MCF 10A (cell line): ENCODE measurements around the gene GTF2E1. TPM values are rescaled to one million over a fixed set of nuclear protein-coding genes. Genes with fewer than 3 reads are reported as not detected.
"Not testable (repeated sequence)": the region's sequence is repeated elsewhere in the genome, so short reads cannot be mapped to it uniquely, and the experiment has no call there.

Source experiments
- BruUV-seq: library from RNA; stranded (reverse); fragments of 400-500 nt; replicated peaks from 2 replicates; lab custom pipeline; 2021; lab: Mats Ljungman, UMichigan
- CTCF ChIA-PET: fragments of 300-600 bp; sonication (Branson Sonifier 250); formaldehyde crosslinking; extraction: SDS; loops from one replicate; lab custom pipeline; 2021; ENCODE audit warnings: antibody characterized with exemption, inconsistent platforms; lab: Yijun Ruan, JAX
- POLR2A ChIA-PET: fragments of 300-600, 350-650 bp; sonication (Branson Sonifier 250); formaldehyde crosslinking; extraction: SDS; loops from one replicate; lab custom pipeline; 2020; ENCODE audit warnings: antibody characterized with exemption, inconsistent platforms; lab: Yijun Ruan, JAX
- DNase-seq: peaks from one replicate; pipeline ENCODE4 v3.0.0-alpha.2; 2018; ENCODE audit not compliant: unreplicated experiment
- H3K27ac Mint-ChIP-seq: one replicate; pipeline ENCODE4 v1.8.0; 2022; ENCODE audit warnings: mild to moderate bottlenecking, low read depth, mixed read lengths; ENCODE audit not compliant: unreplicated experiment
- H3K27me3 Mint-ChIP-seq: one replicate; pipeline ENCODE4 v1.8.0; 2022; ENCODE audit warnings: mixed read lengths; ENCODE audit not compliant: insufficient read depth, unreplicated experiment
- H3K36me3 Mint-ChIP-seq: one replicate; pipeline ENCODE4 v1.8.0; 2022; ENCODE audit warnings: mild to moderate bottlenecking, moderate library complexity, mixed read lengths; ENCODE audit not compliant: insufficient read depth, unreplicated experiment
- H3K4me1 Mint-ChIP-seq: one replicate; pipeline ENCODE4 v1.8.0; 2022; ENCODE audit warnings: mixed read lengths; ENCODE audit not compliant: insufficient read depth, unreplicated experiment
- H3K4me3 Mint-ChIP-seq: one replicate; pipeline ENCODE4 v1.8.0; 2022; ENCODE audit warnings: mild to moderate bottlenecking, moderate library complexity, mixed read lengths; ENCODE audit not compliant: unreplicated experiment
- H3K9me3 Mint-ChIP-seq: one replicate; pipeline ENCODE4 v1.8.0; 2022; ENCODE audit warnings: mixed read lengths; ENCODE audit not compliant: unreplicated experiment
- CTCF ChIP-seq: fragments of 200-600 bp; IDR thresholded peaks from one replicate; pipeline ENCODE4 v1.8.0; 2022; ENCODE audit warnings: antibody characterized with exemption, mild to moderate bottlenecking; ENCODE audit not compliant: unreplicated experiment
- intact Hi-C: fragments of 100-400 bp; cut with micrococcal nuclease; formaldehyde crosslinking; loops from 2 replicates; pipeline ENCODE4 v1.14.1; 2022
- total RNA-seq: library from RNA; stranded (reverse); gene quantifications from 2 replicates; pipeline ENCODE4 v1.2.3, GENCODE V29; 2022

Gene GTF2E1
- total RNA-seq, 1 experiment from 2014 or later, result 18.0 TPM

GRCh38 chr3:120713262-120713661 is 29.3 kb upstream of the GTF2E1 start:
- no peak for TF ChIP-seq CTCF
- no TSS peak for BruUV-seq

GRCh38 chr3:120719167-120719834 is 23.2 kb upstream of the GTF2E1 start:
- H3K27ac Mint-ChIP-seq, DNase-seq, H3K4me3 Mint-ChIP-seq, POLR2A ChIA-PET, H3K36me3 Mint-ChIP-seq, BruUV-seq, H3K9me3 Mint-ChIP-seq, H3K4me1 Mint-ChIP-seq, H3K27me3 Mint-ChIP-seq, intact Hi-C loops: not testable (repeated sequence)
- CTCF ChIA-PET, result interaction anchor here (1.2 kb wide), 1 partner anchor 11 kb away, joined by 3 read pairs; no protein-coding TSS in a partner anchor

More at GRCh38 chr3:120713262-120713661, 29.3 kb upstream of the GTF2E1 start:
- Mint-ChIP-seq H3K4me1 (no peaks in the 10 kb centered on the region), H3K27me3 (no peaks in the 10 kb centered on the region), H3K36me3 (no peaks in the 10 kb centered on the region), H3K27ac (no peak overlapping the region), H3K4me3 (no peak overlapping the region), H3K9me3 (no peaks in the 10 kb centered on the region)
- no peak for DNase-seq
- POLR2A ChIA-PET, result no interaction called here
- CTCF ChIA-PET, result interaction anchor here (0.6 to 0.7 kb wide), 2 partner anchors 32 to 145 kb away, joined by 3 read pairs; no protein-coding TSS in a partner anchor
- intact Hi-C loops, result no loop called here

- POLR2A ChIA-PET, result interaction anchor here (0.5 kb wide), 1 partner anchor 45 kb away, joined by 3 read pairs; no protein-coding TSS in a partner anchor
These were observed 15.8 kb upstream of the GTF2E1 start for GRCh38 chr3:120726791-120727190.

DNA sequence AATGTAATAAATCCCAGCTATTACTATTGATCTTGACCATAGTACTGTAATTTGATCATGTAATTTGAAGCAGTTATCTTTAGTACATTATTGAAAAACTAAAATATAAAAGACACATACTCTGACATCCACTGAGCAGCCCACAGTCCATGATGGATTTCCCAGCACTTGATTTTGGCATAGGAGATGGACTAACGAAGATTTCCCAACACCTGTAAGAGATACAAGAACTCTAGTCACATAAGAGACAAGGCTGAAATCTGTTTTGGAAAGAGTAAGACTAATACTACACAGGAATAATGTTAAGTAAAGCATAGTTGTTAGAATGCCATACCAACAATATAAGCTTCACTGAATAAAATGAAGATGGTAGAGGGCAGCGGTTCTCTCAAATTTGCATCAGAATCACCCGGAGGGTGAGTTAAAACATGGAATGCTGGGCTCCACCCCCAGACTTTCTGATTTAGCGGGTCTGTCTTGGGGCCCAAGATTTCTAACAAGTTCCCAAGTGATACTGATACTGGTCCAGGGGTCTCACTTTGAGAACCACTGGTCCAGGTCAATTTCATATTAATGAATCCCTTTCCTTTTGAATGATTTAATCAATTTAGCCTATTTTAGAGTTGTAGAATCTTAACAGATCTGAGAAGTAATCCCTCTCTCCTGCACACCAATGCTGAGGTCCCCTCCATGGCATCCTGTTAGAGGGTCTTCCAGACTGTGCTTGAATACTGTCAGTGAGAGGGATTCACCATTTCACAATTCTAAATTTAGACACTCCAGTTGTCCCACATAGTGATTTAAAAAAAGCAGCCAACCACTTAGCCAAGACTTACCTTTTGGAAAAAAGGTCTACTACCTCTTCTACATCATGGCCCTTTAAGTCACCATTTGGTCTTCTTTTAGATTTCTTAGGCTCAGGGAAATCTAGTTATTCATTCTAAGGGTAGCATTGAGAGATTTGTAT is 11.7 kb upstream of the GTF2E1 start:
- Mint-ChIP-seq H3K9me3 (peaks cover 4% of the 10 kb centered on the region), H3K4me1 (no peaks in the 10 kb centered on the region), H3K27ac (no peak overlapping the region), H3K27me3 (no peaks in the 10 kb centered on the region), H3K36me3 (no peaks in the 10 kb centered on the region), H3K4me3 (no peak overlapping the region)
- DNase-seq, result no peak
- ChIA-PET CTCF (interaction anchor here (0.9 kb wide), 1 partner anchor 12 kb away, joined by 3 read pairs; no protein-coding TSS in a partner anchor), POLR2A (interaction anchor here (1.0 kb wide), 1 partner anchor 135 kb away, joined by 4 read pairs; the partner anchor contains the start of gene NDUFB4)
- TF ChIP-seq CTCF, result no peak
- no TSS peak for BruUV-seq
- intact Hi-C loops, result no loop called here

More at GRCh38 chr3:120726791-120727190, 15.8 kb upstream of the GTF2E1 start:
- no peaks in the 10 kb centered on the region for H3K4me1 Mint-ChIP-seq
- TF ChIP-seq CTCF, result no peak
- CTCF ChIA-PET, result no interaction called here
- H3K9me3 Mint-ChIP-seq, result no peaks in the 10 kb centered on the region
- peaks cover 4% of the 10 kb centered on the region for H3K36me3 Mint-ChIP-seq
- H3K27me3 Mint-ChIP-seq, result no peaks in the 10 kb centered on the region
- H3K27ac Mint-ChIP-seq, result no peak overlapping the region
- no peak overlapping the region for H3K4me3 Mint-ChIP-seq
- DNase-seq, result no peak
- intact Hi-C loops, result no loop called here
- no TSS peak for BruUV-seq

- H3K27ac Mint-ChIP-seq, H3K36me3 Mint-ChIP-seq, DNase-seq, BruUV-seq, POLR2A ChIA-PET, H3K27me3 Mint-ChIP-seq, intact Hi-C loops, H3K4me1 Mint-ChIP-seq, H3K4me3 Mint-ChIP-seq: not testable (repeated sequence)
- CTCF ChIA-PET, result interaction anchor here (0.5 to 1.6 kb wide), 2 partner anchors 134 to 170 kb away, joined by 3 to 7 read pairs; no protein-coding TSS in a partner anchor
- peaks cover 11% of the 10 kb centered on the region for H3K9me3 Mint-ChIP-seq
These were observed 4.5 kb upstream of the GTF2E1 start for GRCh38 chr3:120738006-120738405.
